GM12872 (cell line): ENCODE measurements around the gene KRT86.

Source experiments
- TF ChIP-seq, protein P1 (sequence below): IDR thresholded peaks from 3 replicates; pipeline ENCODE4 v1.5.1; 2011; ENCODE audit warnings: low read depth, mild to moderate bottlenecking, low read length, moderate library complexity; ENCODE audit not compliant: insufficient read depth

The KRT86 gene

DNA sequence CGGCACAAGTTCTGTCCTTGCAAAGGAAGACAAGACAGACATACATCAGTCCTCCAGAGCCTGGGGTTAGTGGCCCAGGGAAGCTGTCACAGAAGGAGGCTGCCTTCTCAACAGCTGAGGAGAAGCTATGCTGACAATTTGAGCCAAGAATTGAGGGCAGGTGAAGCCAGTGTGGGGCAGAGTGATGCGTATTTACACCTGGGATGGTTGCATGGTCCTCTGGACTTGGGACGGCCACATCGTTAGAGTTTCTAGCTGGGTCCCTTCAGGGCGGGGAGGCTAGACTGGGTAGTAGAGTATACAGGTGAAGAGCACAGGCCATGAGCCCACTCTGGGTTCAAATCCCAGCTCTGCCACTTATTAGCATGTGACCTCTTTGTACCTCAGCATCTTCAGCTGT is 76.3 kb downstream of the KRT86 start:
- TF ChIP-seq, protein P1, sequence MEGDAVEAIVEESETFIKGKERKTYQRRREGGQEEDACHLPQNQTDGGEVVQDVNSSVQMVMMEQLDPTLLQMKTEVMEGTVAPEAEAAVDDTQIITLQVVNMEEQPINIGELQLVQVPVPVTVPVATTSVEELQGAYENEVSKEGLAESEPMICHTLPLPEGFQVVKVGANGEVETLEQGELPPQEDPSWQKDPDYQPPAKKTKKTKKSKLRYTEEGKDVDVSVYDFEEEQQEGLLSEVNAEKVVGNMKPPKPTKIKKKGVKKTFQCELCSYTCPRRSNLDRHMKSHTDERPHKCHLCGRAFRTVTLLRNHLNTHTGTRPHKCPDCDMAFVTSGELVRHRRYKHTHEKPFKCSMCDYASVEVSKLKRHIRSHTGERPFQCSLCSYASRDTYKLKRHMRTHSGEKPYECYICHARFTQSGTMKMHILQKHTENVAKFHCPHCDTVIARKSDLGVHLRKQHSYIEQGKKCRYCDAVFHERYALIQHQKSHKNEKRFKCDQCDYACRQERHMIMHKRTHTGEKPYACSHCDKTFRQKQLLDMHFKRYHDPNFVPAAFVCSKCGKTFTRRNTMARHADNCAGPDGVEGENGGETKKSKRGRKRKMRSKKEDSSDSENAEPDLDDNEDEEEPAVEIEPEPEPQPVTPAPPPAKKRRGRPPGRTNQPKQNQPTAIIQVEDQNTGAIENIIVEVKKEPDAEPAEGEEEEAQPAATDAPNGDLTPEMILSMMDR = no peak

- TF ChIP-seq, protein P1 = no peak
Observed at GRCh38 chr12:52351196-52352059, 77.0 kb downstream of the KRT86 start.

DNA sequence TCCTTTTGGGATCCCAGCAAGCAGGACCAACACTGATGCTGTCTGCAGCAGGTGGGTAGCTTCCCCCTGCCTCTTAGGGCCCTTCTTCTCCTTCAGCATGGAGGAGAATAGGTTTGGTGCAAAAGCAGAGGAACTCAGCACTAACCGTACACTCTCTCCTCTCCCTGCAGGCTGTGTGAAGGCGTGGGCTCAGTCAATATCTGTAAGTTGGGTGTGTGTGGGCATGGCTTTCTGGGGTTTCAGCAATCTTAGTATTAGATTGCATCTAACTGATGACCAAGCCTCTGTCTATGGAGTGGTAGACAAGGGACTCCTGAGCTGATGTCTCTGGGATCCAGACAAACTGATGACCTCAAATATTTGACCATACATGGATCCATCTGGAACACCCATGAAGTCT is 78.5 kb downstream of the KRT86 start:
- TF ChIP-seq, protein P1 = no peak

- TF ChIP-seq, protein P1 = no peak
Observed at GRCh38 chr12:52353766-52354165, 79.3 kb downstream of the KRT86 start.

DNA sequence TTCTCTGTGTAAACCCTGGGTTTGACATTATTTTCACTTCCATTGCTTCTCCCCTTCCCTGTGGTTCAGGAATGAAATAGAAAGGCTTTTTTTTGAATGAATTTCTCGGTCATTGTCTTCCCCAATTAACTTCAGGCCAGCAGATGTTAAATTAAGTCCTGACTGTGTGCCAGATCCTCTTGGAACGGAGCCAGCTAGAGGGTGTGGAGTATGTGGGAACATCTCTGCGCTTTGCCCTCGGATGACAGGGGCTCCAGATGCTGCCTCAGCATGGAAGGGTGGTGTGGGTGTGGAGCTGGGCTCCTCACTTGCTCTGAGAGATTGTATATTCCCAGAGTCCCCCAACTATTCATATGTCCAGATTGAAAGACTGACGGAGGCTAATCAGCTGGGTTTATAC is 79.8 kb downstream of the KRT86 start:
- TF ChIP-seq, protein P1 = no peak

GRCh38 chr12:52355176-52355575 is 80.7 kb downstream of the KRT86 start:
- TF ChIP-seq, protein P1 = no peak

DNA sequence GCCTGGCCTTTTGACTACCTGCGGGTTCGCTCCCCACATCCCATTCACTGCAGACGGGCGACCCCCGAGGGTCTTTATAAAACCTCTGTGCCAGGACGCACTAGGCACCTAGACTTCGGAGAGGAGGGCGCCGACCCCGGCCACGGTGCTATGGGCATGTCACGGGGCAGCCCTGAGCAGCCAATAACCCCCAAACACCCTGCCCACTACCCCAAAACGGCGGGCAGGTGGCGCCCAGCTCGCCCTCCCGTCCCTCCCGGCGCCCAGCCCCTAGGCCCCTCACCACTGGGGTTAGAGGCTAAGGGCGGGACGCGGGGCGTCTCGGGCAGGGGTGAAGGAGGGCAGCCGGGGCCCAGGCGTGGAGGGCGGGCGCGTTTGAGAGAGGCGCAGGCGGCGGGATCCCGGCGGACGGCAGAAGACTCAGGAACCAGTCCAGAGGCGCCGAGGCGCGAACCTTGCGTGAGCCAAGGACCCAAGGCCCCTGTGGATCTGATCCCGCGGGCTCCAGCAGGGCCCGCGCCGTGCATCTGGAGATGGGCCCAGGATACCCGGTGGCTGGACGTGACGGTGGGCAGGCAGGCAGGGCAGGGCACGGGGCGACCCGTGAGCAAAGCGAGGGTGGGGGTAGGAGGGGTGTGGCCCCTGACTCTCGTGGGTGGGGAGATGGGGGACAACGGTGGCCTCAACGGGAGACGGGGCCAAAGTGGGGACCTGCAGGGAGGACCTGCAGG is 81.8 kb downstream of the KRT86 start:
- TF ChIP-seq, protein P1 = no peak
